Epithelial cell of umbilical artery (primary cell): ENCODE measurements around the gene IL32. TPM values are rescaled to one million over a fixed set of nuclear protein-coding genes. Genes with fewer than 3 reads are reported as not detected.

Experiments used
- total RNA-seq: library from RNA; depleted of rRNA; stranded (reverse); fragments of >200 nt; gene quantifications from 2 replicates; pipeline ENCODE4 v1.2.3, GENCODE V29; 2014

The IL32 gene
- total RNA-seq = 41.9 and 78.6 TPM in 2 replicates

GRCh38 chr16:3065069-3065741 is at the start of gene IL32:
IL32 (plus strand) TSS chr16:3065640; CDS start chr16:3065812, 172 bp downstream.

GRCh38 chr16:3017794-3018506 is 47.5 kb upstream of the IL32 start, which contains the start of gene CLDN6:
CLDN6 (minus strand) TSS chr16:3018183; CDS start chr16:3016021, 2,162 bp downstream.

GRCh38 chr16:3020247-3020603 is 45.2 kb upstream of the IL32 start, which contains the start of gene TNFRSF12A:
TNFRSF12A (plus strand) TSS chr16:3020368; CDS start chr16:3020398, 30 bp downstream.

GRCh38 chr16:3023669-3024478 is 41.6 kb upstream of the IL32 start, which contains the start of the genes HCFC1R1 and THOC6:
HCFC1R1 (minus strand) TSS chr16:3023942; CDS start chr16:3023941, 1 bp downstream.
THOC6 (plus strand) TSS chr16:3024035; CDS start chr16:3024327, 292 bp downstream.

GRCh38 chr16:3036726-3037315 is 28.6 kb upstream of the IL32 start, which contains the start of gene BICDL2:
BICDL2 (minus strand) TSS chr16:3036944; CDS start chr16:3035496, 1,448 bp downstream.

GRCh38 chr16:3045758-3046640 is 19.4 kb upstream of the IL32 start, which contains the start of gene MMP25:
MMP25 (plus strand) TSS chr16:3046561; CDS start chr16:3046918, 357 bp downstream.

GRCh38 chr16:3098459-3099394 is 33.3 kb downstream of the IL32 start, which contains the start of gene ZSCAN10:
ZSCAN10 (minus strand) TSS chr16:3099294; CDS start chr16:3092937, 6,357 bp downstream.

GRCh38 chr16:3112058-3112880 is 46.8 kb downstream of the IL32 start, which contains the start of gene ZNF205:
ZNF205 (plus strand) TSS chr16:3112586; CDS start chr16:3113431, 845 bp downstream.

Other genes with a start within 250 kb of the IL32 start
- 1.9 TPM in 1 of 2 replicates, not detected in the other for gene PRSS21, start 248.4 kb upstream of the IL32 start, total RNA-seq
- 0.65 and 1.5 TPM in 2 replicates for gene ZG16B, start 235.3 kb upstream of the IL32 start, total RNA-seq
- gene PRSS22, start 207.5 kb upstream of the IL32 start, total RNA-seq = not detected in 2 replicates
- gene FLYWCH2, start 182.4 kb upstream of the IL32 start, total RNA-seq = 70.5 and 86.8 TPM in 2 replicates
- 31.3 and 33.1 TPM in 2 replicates for gene FLYWCH1, start 153.7 kb upstream of the IL32 start, total RNA-seq
- not detected in 2 replicates for gene KREMEN2, start 101.4 kb upstream of the IL32 start, total RNA-seq
- gene PAQR4, start 96.3 kb upstream of the IL32 start, total RNA-seq = 9.1 and 15.3 TPM in 2 replicates
- 7.9 and 8.1 TPM in 2 replicates for gene PKMYT1, start 85.2 kb upstream of the IL32 start, total RNA-seq
- gene CLDN9, start 52.7 kb upstream of the IL32 start, total RNA-seq = not detected in 2 replicates
- gene CLDN6, start 47.5 kb upstream of the IL32 start, total RNA-seq = not detected in 2 replicates
- 244 and 303 TPM in 2 replicates for gene TNFRSF12A, start 45.3 kb upstream of the IL32 start, total RNA-seq
- gene HCFC1R1, start 41.7 kb upstream of the IL32 start, total RNA-seq = 2.9 and 7.0 TPM in 2 replicates
- gene THOC6, start 41.6 kb upstream of the IL32 start, total RNA-seq = 25.3 and 36.8 TPM in 2 replicates
- not detected in 2 replicates for gene BICDL2, start 28.7 kb upstream of the IL32 start, total RNA-seq
- under 0.01 TPM in 1 of 2 replicates, not detected in the other for gene MMP25, start 19.1 kb upstream of the IL32 start, total RNA-seq
- gene ZSCAN10, start 33.7 kb downstream of the IL32 start, total RNA-seq = not detected in 2 replicates
- 20.1 and 29.9 TPM in 2 replicates for gene ZNF205, start 46.9 kb downstream of the IL32 start, total RNA-seq
- gene ZNF213, start 69.4 kb downstream of the IL32 start, total RNA-seq = 3.5 and 4.5 TPM in 2 replicates
- gene OR1F1, start 122.6 kb downstream of the IL32 start, total RNA-seq = not detected in 2 replicates
- gene ZNF200, start 169.5 kb downstream of the IL32 start, total RNA-seq = 10.1 and 11.9 TPM in 2 replicates
- gene MEFV, start 191.0 kb downstream of the IL32 start, total RNA-seq = not detected in 2 replicates
- 45.5 and 54.9 TPM in 2 replicates for gene ZNF263, start 217.9 kb downstream of the IL32 start, total RNA-seq
- gene TIGD7, start 239.8 kb downstream of the IL32 start, total RNA-seq = 2.3 TPM in 2 replicates
- 15.3 and 20.4 TPM in 2 replicates for gene ZNF75A, start 239.9 kb downstream of the IL32 start, total RNA-seq